GM21390 (cell line): ENCODE data around the gene MAN1C1.
"Not testable (repeated sequence)": the region's sequence is repeated elsewhere in the genome, so short reads cannot be mapped to it uniquely, and the experiment has no call there.

ENCODE experiments used
- ATAC-seq: cut with Tn5 transposase; IDR thresholded peaks from one replicate; pipeline ENCODE4 v1.9.1; 2021; ENCODE audit not compliant: unreplicated experiment

The MAN1C1 gene

GRCh38 chr1:25634066-25634465 lies 17.5 kb downstream of the MAN1C1 start:
- ATAC-seq: no peak

DNA sequence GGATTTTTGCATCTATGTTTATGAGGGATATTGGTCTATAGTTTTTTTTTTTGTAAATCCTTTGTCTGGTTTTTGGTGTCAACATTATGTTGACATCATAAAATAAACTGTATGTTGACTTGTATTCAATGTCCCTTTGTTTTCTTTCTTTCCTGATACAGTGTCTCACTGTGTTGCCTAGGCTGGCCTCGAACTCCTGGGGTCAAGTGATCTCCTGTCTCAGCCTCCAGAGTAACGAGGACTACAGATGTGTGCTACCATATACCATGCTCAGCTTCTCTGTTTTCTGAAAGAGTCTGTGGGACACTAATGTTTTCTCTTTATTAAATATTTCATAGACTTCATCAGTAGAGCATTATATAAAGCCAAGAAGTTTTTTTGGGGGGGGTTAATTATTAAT lies 18.3 kb downstream of the MAN1C1 start:
- ATAC-seq: no peak

DNA sequence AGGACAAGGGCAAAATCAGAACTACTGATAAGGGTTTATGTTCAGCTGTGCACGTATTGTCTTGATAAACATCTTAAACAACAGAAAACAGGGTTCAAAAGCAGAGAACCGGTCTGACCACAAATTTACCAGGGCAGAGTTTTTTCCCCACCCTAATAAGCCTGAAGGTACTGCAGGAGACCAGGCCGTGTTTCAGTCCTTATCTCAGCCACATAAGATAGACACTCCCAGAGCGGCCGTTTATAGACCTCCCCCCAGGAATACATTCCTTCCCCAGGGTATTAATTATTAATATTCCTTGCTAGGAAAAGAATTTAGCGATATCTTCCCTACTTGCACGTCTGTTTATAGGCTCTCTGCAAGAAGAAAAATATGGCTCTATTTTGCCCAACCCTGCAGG lies 19.6 kb downstream of the MAN1C1 start:
- ATAC-seq: not testable (repeated sequence)

DNA sequence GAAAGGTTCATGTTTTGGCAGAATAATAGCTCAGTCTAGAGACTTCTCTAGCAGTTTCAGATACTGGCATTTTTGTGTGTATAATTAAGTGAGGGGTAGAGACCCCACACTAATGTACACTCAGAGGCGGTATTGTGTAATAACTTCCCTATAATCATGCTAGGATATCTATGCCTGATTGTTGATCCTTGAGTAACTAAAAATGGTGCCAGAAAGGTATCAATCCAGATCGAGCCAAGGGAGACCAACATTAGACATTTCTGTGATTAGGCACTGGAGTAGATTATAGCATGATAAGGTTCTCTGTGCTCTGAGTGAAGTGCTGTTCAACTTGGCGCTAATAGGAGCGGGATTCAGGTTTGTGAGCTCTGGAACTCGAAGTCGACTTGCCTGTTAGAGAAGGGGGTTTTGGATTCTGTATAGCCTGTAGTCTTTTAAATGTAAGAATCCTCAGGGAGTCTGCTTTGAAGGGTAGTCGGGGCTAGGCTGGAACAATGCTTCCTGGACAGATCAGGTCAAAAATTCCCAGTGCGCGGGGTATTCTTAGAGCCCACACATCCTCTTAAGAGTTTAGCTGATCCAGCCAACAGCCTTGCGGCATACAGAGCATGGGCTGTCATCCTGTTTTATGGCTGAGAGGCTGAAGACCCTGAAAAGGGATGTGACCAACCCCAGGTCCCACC lies 24.2 kb downstream of the MAN1C1 start:
- ATAC-seq: no peak

- no peak for ATAC-seq
These were observed 24.7 kb downstream of the MAN1C1 start for GRCh38 chr1:25641329-25641725.

DNA sequence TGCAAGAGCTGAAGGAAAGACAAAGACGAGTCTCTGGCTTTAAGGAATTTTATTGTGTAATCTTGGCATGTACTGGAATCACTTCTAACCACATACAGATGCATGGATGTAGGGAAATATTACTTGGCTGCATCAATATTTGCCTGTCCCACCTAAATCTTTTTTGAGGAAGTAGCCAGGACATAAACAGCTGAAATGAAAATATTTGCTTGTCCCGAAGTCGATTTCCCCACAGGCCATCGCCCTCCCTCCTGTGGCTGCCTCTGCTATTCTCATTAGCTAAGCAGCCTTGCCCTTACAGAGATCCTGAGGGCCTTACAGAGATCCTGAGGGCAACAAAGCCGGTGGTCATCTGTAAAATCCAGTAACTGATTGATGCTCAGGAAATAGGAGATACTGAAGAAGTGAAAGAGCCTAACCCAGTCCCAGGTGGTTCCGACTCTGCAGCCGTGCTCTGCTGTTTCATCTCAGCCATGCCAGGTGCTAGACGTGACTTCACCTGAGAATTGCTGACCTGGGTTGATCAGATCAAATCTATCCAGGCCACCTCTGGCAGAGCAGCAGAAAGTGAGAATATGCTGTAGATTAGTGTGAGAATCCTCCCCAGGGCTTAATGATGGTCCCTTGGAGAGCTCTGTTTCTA lies 25.5 kb downstream of the MAN1C1 start:
- no peak for ATAC-seq

DNA sequence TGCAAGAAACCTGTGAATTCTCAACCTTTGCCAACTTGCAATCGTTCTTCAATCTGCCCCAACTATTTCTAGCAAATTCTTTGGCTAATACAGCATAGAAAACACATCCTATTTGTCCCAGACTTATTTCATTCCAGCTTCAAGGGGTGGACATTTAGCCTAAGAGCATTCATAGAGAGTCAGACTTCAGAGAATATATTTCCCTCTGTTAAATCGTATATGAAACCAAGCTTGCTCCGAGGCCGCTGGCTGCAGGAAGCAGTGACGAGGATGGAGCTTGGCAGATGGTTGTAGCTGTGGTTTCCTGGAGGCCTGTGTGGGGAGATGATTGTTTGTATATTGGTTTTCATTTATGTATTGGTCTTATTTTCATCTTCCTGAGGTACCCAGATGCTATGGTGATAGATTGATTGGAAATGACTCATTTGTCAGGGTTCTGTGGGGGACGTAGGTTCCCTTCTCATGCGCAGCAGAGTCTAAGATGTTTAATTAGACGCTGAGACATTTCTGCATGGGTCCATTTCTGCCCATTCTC lies 26.1 kb downstream of the MAN1C1 start:
- ATAC-seq: no peak

- no peak for ATAC-seq
These were observed 27.3 kb downstream of the MAN1C1 start for GRCh38 chr1:25643929-25644328.

DNA sequence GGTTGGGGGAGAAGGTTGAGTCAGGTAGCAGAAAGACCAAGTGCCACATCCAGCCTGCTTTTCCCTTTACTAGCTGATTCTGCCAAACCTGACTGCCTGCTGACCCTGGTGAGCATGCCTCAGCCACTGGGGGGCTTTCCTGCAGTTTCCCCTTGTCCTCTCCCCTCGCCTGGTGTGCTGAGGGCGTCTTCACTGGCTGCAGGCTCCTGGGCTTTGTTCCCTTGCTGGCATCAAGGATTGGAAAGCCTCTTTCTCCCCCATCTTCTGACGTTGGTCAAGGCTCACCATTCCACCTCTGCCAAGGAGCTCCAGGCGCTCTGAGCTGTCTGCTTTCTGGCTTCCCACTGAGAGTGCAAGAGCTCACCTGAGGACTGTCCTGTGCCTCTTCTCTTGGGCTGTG lies 28.4 kb downstream of the MAN1C1 start:
- ATAC-seq: no peak

GRCh38 chr1:25645637-25646400 lies 29.2 kb downstream of the MAN1C1 start:
- no peak for ATAC-seq

DNA sequence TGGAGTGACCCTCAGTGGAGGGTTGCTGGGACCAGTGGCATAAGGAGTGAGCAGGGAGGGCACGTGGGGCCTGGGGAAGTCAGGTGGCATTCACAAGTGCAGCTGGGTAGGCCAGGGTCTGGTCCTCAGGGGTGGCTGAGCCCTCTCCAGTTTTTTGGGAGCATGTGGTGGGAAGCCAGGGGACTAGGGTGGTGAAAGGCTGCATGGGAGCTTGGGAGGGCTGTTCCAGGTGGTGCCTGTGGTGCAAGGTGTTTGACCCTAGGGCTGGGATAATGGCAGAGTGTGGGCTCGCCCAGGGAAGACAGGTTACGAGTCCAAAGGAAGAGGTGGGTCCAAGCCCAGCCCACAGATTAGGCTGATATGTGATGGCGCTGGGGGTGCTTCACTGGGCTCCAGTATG lies 30.5 kb downstream of the MAN1C1 start:
- ATAC-seq: no peak

- no peak for ATAC-seq
These were observed 31.3 kb downstream of the MAN1C1 start for GRCh38 chr1:25647863-25648262.

GRCh38 chr1:25648681-25649440 lies 32.3 kb downstream of the MAN1C1 start:
- no peak for ATAC-seq

DNA sequence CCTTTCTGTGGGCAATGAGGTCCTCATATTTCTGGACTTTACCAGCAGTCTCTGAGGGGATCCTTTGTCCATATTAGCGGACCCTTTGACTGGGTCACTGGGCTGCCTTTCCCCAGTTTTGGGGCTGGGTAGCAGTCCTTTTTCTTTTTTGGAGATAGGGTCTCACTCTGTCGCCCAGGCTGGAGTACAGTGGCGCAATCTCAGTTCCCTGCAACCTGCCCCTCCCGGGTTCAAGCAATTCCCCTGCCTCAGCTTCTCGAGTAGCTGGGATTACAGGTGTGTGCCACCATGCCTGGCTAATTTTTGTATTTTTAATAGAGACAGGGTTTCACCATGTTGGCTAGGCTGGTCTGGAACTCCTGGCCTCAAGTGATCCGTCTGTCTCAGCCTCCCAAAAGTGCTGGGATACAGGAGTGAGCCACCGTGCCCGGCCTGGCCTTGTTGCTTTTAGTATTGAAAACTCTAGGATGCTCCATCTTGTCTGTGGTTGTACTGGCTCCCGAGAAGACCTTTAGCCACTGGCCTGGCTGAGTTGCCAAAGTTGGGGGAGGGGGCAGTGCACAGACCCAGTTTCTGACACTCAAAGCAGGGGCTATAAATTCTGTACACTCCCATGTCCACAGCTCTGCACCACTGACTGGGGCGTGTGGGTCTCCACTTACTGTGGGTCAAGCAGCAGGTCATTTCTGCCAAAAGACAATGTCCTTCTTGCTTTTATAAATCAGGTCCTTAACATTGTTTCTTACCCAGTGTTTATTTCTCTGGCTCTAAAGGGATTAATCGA lies 33.1 kb downstream of the MAN1C1 start:
- ATAC-seq: no peak

DNA sequence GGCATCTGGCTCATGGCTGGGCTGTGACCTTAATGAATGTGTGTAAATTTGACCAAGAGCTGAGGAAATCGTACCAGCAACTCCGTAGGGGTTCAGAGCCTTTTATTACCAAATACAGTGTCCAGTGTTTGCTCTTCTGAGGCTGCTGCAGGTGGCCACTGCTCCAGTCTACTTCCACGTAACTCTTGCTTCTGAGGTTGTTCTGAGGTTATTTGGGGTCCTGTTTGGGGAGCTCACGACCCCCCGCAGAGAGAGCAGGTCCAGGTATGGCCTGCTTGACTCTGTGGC lies 33.6 kb downstream of the MAN1C1 start:
- ATAC-seq: no peak

GRCh38 chr1:25651036-25651640 lies 34.5 kb downstream of the MAN1C1 start:
- ATAC-seq: no peak

DNA sequence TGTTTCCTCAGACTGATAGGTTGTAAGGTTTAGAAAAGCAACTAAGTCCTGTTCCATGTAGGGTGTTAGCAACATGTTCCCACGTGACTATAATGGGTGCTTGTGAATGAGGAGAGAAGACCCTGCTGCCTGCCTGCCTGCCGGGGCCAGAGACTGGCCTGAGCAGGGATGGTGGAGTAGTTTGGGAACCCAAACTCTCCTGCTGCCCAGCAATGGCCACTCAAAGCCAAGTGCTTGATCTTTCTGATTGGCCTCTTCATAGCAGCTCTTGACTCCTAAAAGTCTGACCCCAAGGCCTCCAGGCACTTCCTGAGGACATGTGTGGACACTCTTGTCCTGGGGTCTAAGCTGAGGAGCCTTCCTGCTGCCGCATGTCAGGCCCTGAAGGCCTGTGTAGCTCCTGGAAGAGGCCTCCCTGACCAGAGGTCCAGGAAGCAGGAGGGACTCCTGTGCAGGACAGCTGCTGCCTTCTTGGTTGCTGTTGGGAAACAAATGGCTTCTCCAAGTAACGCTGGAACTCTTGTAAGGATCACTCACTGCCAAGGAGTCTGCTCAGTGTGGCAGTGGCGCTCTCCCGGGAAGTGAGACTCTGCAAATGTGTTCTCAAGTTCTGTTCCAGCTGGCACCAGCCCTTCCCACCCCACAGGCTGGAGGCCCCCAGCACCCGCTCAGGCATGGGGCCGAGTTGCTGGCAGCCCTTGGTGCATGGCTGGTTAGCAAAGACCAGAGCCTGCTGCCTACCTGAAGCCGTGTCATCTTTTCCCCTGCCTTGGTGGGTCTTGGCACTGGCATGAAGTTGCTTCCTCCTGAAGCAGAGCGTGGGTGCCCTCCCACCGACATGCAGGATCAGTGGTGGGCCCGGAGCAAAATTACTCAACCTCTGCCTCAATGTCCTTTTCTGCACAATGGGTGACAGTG lies 35.5 kb downstream of the MAN1C1 start:
- no peak for ATAC-seq

DNA sequence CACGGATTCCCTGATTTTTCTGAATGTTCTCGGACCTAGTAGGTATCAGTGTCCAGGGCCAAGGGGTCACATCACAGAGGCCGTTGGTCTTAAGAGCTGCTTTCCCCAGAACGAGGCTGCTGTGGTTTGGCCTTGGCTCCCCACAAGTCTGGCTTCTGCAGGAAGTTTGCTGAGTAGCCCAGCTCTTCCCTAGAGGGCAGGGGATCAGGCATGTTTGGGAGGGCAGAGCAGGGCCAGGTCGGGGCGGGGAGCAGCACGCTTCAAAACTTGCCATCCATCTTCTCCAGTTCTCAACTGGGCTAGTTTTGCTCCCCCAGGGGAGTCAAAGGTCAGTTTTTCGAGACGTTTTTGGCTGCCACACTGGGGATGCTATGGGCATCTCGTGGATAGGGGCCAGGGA lies 37.0 kb downstream of the MAN1C1 start:
- no peak for ATAC-seq

DNA sequence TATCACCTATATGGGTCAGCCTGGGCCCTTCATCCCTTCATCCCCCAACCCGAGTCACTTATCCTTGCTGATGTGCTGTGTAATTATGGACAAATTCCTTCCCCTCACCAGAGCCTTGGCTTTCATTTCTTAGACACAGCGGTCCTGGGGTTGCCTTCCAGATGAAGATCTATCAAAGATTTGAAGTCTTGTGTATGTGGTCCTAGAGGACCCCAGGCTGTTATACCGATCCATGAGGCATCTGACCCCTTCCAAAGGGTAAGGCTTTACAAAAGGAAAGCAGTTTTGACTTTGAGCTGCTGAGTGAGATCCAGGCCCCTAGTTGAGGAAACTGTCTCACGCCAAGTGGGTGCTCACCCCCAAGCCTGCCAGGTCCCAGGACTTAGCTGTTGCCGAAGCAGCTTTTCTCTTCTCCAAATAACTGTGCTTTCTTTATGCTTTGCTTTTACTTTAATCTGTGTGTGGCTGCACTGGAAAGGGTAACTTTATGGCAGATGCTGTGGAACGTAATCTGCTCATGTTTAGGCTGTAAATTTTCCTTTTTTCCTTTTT lies 37.6 kb downstream of the MAN1C1 start:
- no peak for ATAC-seq
